ENCODE results near the gene DBP. TPM values are rescaled to one million over a fixed set of nuclear protein-coding genes. Genes with fewer than 3 reads are reported as not detected.

DBP gene
- total and polyA plus RNA-seq, 10 of the 15 experiments (the other 5 are each of a cell fraction or from before 2014, with no cell fraction given) = 2.0 to 10.6 (median 6.9) TPM

Other genes starting within 250 kb of the DBP start
Only the 7 nearest of the 23 such genes appear.
- gene SPACA4, start 30.6 kb downstream of the DBP start, total RNA-seq (2014; rRNA removed) = not detected in 2 replicates
- not detected in 2 replicates for gene SPACA4, start 30.6 kb downstream of the DBP start, total RNA-seq (2014; rRNA removed; fragmentation: Illumina TruSeq; extraction: Trizol)
- gene SPACA4, start 30.6 kb downstream of the DBP start, total RNA-seq (2021) = not detected in 2 replicates
- gene SPACA4, start 30.6 kb downstream of the DBP start, polyA plus RNA-seq (2011; rRNA removed) = not detected in 2 replicates
- not detected in 2 replicates for gene SPACA4, start 30.6 kb downstream of the DBP start, polyA plus RNA-seq (2014; fragmentation: Illumina TruSeq; extraction: Trizol)
- not detected for gene SPACA4, start 30.6 kb downstream of the DBP start, polyA plus RNA-seq (2014; fragmentation: Nextera tagmentation; extraction: Ambion mirVana)
- not detected in 2 replicates for gene SPACA4, start 30.6 kb downstream of the DBP start, polyA plus RNA-seq (2014; rRNA removed)
- not detected for gene SPACA4, start 30.6 kb downstream of the DBP start, polyA plus RNA-seq (2016; fragmentation: Nextera tagmentation; extraction: Ambion mirVana)
- gene FAM83E, start 22.3 kb downstream of the DBP start, total RNA-seq (2014; rRNA removed) = 0.44 and 1.6 TPM in 2 replicates
- 0.31 and 0.88 TPM in 2 replicates for gene FAM83E, start 22.3 kb downstream of the DBP start, total RNA-seq (2014; rRNA removed; fragmentation: Illumina TruSeq; extraction: Trizol)
- gene FAM83E, start 22.3 kb downstream of the DBP start, total RNA-seq (2021) = 1.3 and 2.5 TPM in 2 replicates
- 0.10 and 0.29 TPM in 2 replicates for gene FAM83E, start 22.3 kb downstream of the DBP start, polyA plus RNA-seq (2011; rRNA removed)
- not detected in 2 replicates for gene FAM83E, start 22.3 kb downstream of the DBP start, polyA plus RNA-seq (2014; fragmentation: Illumina TruSeq; extraction: Trizol)
- not detected for gene FAM83E, start 22.3 kb downstream of the DBP start, polyA plus RNA-seq (2014; fragmentation: Nextera tagmentation; extraction: Ambion mirVana)
- 0.35 and 0.72 TPM in 2 replicates for gene FAM83E, start 22.3 kb downstream of the DBP start, polyA plus RNA-seq (2014; rRNA removed)
- under 1 TPM in 1 of 2 experiments, not detected in 1; 0.14 TPM for gene FAM83E, start 22.3 kb downstream of the DBP start, polyA plus RNA-seq (2016; fragmentation: Nextera tagmentation; extraction: Ambion mirVana)
- 3,864 and 4,267 TPM in 2 replicates for gene RPL18, start 18.2 kb downstream of the DBP start, total RNA-seq (2014; rRNA removed)
- 2,138 and 2,306 TPM in 2 replicates for gene RPL18, start 18.2 kb downstream of the DBP start, total RNA-seq (2014; rRNA removed; fragmentation: Illumina TruSeq; extraction: Trizol)
- gene RPL18, start 18.2 kb downstream of the DBP start, total RNA-seq (2021) = 2,548 and 2,593 TPM in 2 replicates
- gene RPL18, start 18.2 kb downstream of the DBP start, polyA plus RNA-seq (2011; rRNA removed) = 786 and 1,901 TPM in 2 replicates
- 1,711 and 2,137 TPM in 2 replicates for gene RPL18, start 18.2 kb downstream of the DBP start, polyA plus RNA-seq (2014; fragmentation: Illumina TruSeq; extraction: Trizol)
- 100 to 1,000 TPM; 393 to 844 TPM for gene RPL18, start 18.2 kb downstream of the DBP start, polyA plus RNA-seq (2014; fragmentation: Nextera tagmentation; extraction: Ambion mirVana)
- 3,670 and 3,986 TPM in 2 replicates for gene RPL18, start 18.2 kb downstream of the DBP start, polyA plus RNA-seq (2014; rRNA removed)
- gene RPL18, start 18.2 kb downstream of the DBP start, polyA plus RNA-seq (2016; fragmentation: Nextera tagmentation; extraction: Ambion mirVana) = 1,000 to 10,000 TPM; 1,291 to 1,299 TPM
- gene SPHK2, start 17.9 kb downstream of the DBP start, total RNA-seq (2014; rRNA removed) = 12.4 and 15.9 TPM in 2 replicates
- gene SPHK2, start 17.9 kb downstream of the DBP start, total RNA-seq (2014; rRNA removed; fragmentation: Illumina TruSeq; extraction: Trizol) = 6.5 and 7.1 TPM in 2 replicates
- 33.1 and 40.5 TPM in 2 replicates for gene SPHK2, start 17.9 kb downstream of the DBP start, total RNA-seq (2021)
- gene SPHK2, start 17.9 kb downstream of the DBP start, polyA plus RNA-seq (2011; rRNA removed) = 3.0 and 5.7 TPM in 2 replicates
- 2.2 and 4.7 TPM in 2 replicates for gene SPHK2, start 17.9 kb downstream of the DBP start, polyA plus RNA-seq (2014; fragmentation: Illumina TruSeq; extraction: Trizol)
- under 1 TPM; 0.37 to 0.75 TPM for gene SPHK2, start 17.9 kb downstream of the DBP start, polyA plus RNA-seq (2014; fragmentation: Nextera tagmentation; extraction: Ambion mirVana)
- 26.4 and 31.5 TPM in 2 replicates for gene SPHK2, start 17.9 kb downstream of the DBP start, polyA plus RNA-seq (2014; rRNA removed)
- gene SPHK2, start 17.9 kb downstream of the DBP start, polyA plus RNA-seq (2016; fragmentation: Nextera tagmentation; extraction: Ambion mirVana) = 10 to 100 TPM; 29.7 to 31.7 TPM
- gene CA11, start 8.8 kb upstream of the DBP start, total RNA-seq (2014; rRNA removed) = 3.5 and 5.5 TPM in 2 replicates
- gene CA11, start 8.8 kb upstream of the DBP start, total RNA-seq (2014; rRNA removed; fragmentation: Illumina TruSeq; extraction: Trizol) = 1.8 and 2.3 TPM in 2 replicates
- 3.3 and 3.9 TPM in 2 replicates for gene CA11, start 8.8 kb upstream of the DBP start, total RNA-seq (2021)
- 1.2 and 1.7 TPM in 2 replicates for gene CA11, start 8.8 kb upstream of the DBP start, polyA plus RNA-seq (2011; rRNA removed)
- gene CA11, start 8.8 kb upstream of the DBP start, polyA plus RNA-seq (2014; fragmentation: Illumina TruSeq; extraction: Trizol) = 1.9 TPM in 2 replicates
- 1 to 10 TPM; 5.4 to 7.5 TPM for gene CA11, start 8.8 kb upstream of the DBP start, polyA plus RNA-seq (2014; fragmentation: Nextera tagmentation; extraction: Ambion mirVana)
- 1.8 and 2.7 TPM in 2 replicates for gene CA11, start 8.8 kb upstream of the DBP start, polyA plus RNA-seq (2014; rRNA removed)
- 1 to 10 TPM; 1.9 to 2.6 TPM for gene CA11, start 8.8 kb upstream of the DBP start, polyA plus RNA-seq (2016; fragmentation: Nextera tagmentation; extraction: Ambion mirVana)
- gene NTN5, start 35.6 kb upstream of the DBP start, total RNA-seq (2014; rRNA removed) = not detected in 2 replicates
- gene NTN5, start 35.6 kb upstream of the DBP start, total RNA-seq (2014; rRNA removed; fragmentation: Illumina TruSeq; extraction: Trizol) = not detected in 2 replicates
- not detected in 2 replicates for gene NTN5, start 35.6 kb upstream of the DBP start, total RNA-seq (2021)
- gene NTN5, start 35.6 kb upstream of the DBP start, polyA plus RNA-seq (2011; rRNA removed) = 0.07 TPM in 1 of 2 replicates, not detected in the other
- gene NTN5, start 35.6 kb upstream of the DBP start, polyA plus RNA-seq (2014; fragmentation: Illumina TruSeq; extraction: Trizol) = not detected in 2 replicates
- gene NTN5, start 35.6 kb upstream of the DBP start, polyA plus RNA-seq (2014; fragmentation: Nextera tagmentation; extraction: Ambion mirVana) = not detected
- 0.22 and 0.23 TPM in 2 replicates for gene NTN5, start 35.6 kb upstream of the DBP start, polyA plus RNA-seq (2014; rRNA removed)
- gene NTN5, start 35.6 kb upstream of the DBP start, polyA plus RNA-seq (2016; fragmentation: Nextera tagmentation; extraction: Ambion mirVana) = not detected
- not detected in 2 replicates for gene FUT2, start 58.6 kb upstream of the DBP start, total RNA-seq (2014; rRNA removed)
- gene FUT2, start 58.6 kb upstream of the DBP start, total RNA-seq (2014; rRNA removed; fragmentation: Illumina TruSeq; extraction: Trizol) = not detected in 2 replicates
- not detected in 2 replicates for gene FUT2, start 58.6 kb upstream of the DBP start, total RNA-seq (2021)
- not detected in 2 replicates for gene FUT2, start 58.6 kb upstream of the DBP start, polyA plus RNA-seq (2011; rRNA removed)
- not detected in 2 replicates for gene FUT2, start 58.6 kb upstream of the DBP start, polyA plus RNA-seq (2014; fragmentation: Illumina TruSeq; extraction: Trizol)
- gene FUT2, start 58.6 kb upstream of the DBP start, polyA plus RNA-seq (2014; fragmentation: Nextera tagmentation; extraction: Ambion mirVana) = under 1 TPM in 1 of 2 experiments, not detected in 1; 0.02 TPM
- gene FUT2, start 58.6 kb upstream of the DBP start, polyA plus RNA-seq (2014; rRNA removed) = not detected in 2 replicates
- under 1 TPM; 0.07 to 0.13 TPM for gene FUT2, start 58.6 kb upstream of the DBP start, polyA plus RNA-seq (2016; fragmentation: Nextera tagmentation; extraction: Ambion mirVana)